ENCODE results near the gene DYSF. TPM values are rescaled to one million over a fixed set of nuclear protein-coding genes. Genes with fewer than 3 reads are reported as not detected.

The DYSF gene
- total and polyA plus RNA-seq, 2 donors (not counting 1 experiment from before 2014, with no cell fraction given), result 0.17 to 0.43 TPM

GRCh38 chr2:71715951-71716696 is 262.8 kb downstream of the DYSF start:
- H3K9ac ChIP-seq (ENCODE audit: low read length), result no peak overlapping the region
- no peak overlapping the region for H3K27ac Mint-ChIP-seq
- intact Hi-C loops (cut with micrococcal nuclease), result no loop called here
- no peak overlapping the region for H2AFZ ChIP-seq (ENCODE audit: insufficient read depth, low read depth, low read length, poor library complexity, severe bottlenecking)
- H3K4me3 ChIP-seq (ENCODE audit: control extremely low read depth in 1 of 5, extremely low read depth in 1 of 5, insufficient read depth in 1 of 5, low read depth in 2 of 5, low read length in 4 of 5), result no peak overlapping the region
- 90% methylated on average over 2 of the region's 4 CpGs for WGBS (ENCODE audit: insufficient coverage)
- H3K9me3 Mint-ChIP-seq (ENCODE audit: insufficient read depth), result no peaks in the 10 kb centered on the region
- no peak overlapping the region for H3K4me3 Mint-ChIP-seq
- ChIA-PET CTCF (no interaction called here), POLR2A (no interaction called here)
- no peak overlapping the region for H3K27ac ChIP-seq (ENCODE audit: low read length in 2 of 2)
- TF ChIP-seq EZH2 (IDR thresholded peaks at IDR 0.05; ENCODE audit: borderline replicate concordance, insufficient read depth, low read depth, low read length, poor library complexity, severe bottlenecking) (no peak), CTCF (IDR thresholded peaks at IDR 0.05) (no peak)
- H3K4me1 ChIP-seq (ENCODE audit: control insufficient read depth in 2 of 2, insufficient read depth in 2 of 2, low read length in 2 of 2), result no peaks in the 10 kb centered on the region
- H3K4me1 Mint-ChIP-seq, result no peaks in the 10 kb centered on the region
- DNase-seq (no peak), ATAC-seq (ENCODE audit: low read depth) (no peak)
- H3K36me3 ChIP-seq (replicated peaks in 1 of 2; ENCODE audit: control extremely low read depth in 1 of 2, control insufficient read depth in 1 of 2, extremely low read depth in 1 of 2, insufficient read depth in 2 of 2, low read length in 1 of 2), result no peaks in the 10 kb centered on the region
- no peaks in the 10 kb centered on the region for H3K79me2 ChIP-seq (ENCODE audit: control insufficient read depth, insufficient read depth, low read length)
- H4K20me1 ChIP-seq (ENCODE audit: control insufficient read depth, insufficient read depth, low read length, poor library complexity, severe bottlenecking), result no peaks in the 10 kb centered on the region
- H3K4me2 ChIP-seq (replicated peaks; ENCODE audit: low read depth, low read length, poor library complexity, severe bottlenecking), result no peak overlapping the region
- peaks cover 11% of the 10 kb centered on the region for H3K27me3 Mint-ChIP-seq
- peaks cover 0 to 3% (median 0%) of the 10 kb centered on the region in 4 experiments for H3K27me3 ChIP-seq (replicated peaks in 1 of 4; ENCODE audit: control extremely low read depth in 1 of 4, control insufficient read depth in 3 of 4, insufficient read depth in 4 of 4, low read length in 3 of 4)
- peaks cover 0 to 5% (median 0%) of the 10 kb centered on the region in 3 donors for H3K9me3 ChIP-seq (ENCODE audit: control extremely low read depth in 1 of 3, control insufficient read depth in 2 of 3, insufficient read depth in 1 of 3, low read length in 2 of 3)

All from B cell (primary cell).